Peyer's patch (tissue), 4 donors: ENCODE results near the gene SMIM24.
"Not testable (repeated sequence)": the region's sequence is repeated elsewhere in the genome, so short reads cannot be mapped to it uniquely, and the experiment has no call there.

Source experiments
- POLR2A ChIP-seq, 2 donors: fragments of 450-650 bp; IDR thresholded peaks; one replicate each; pipeline ENCODE4 v1.5.1; 2017; ENCODE audit warnings: antibody characterized with exemption in 2 of 2, mild to moderate bottlenecking in 2 of 2, moderate library complexity in 2 of 2
- TF ChIP-seq, protein P1 (sequence below), 6 experiments: fragments of 450-650 bp in 4 of 6; fragments of 200-600 bp in 2 of 6; sonication (generic) in 1 of 6; IDR thresholded peaks; one replicate each; pipeline ENCODE4 v1.5.1; 2017 to 2019; ENCODE audit warnings: antibody characterized with exemption in 6 of 6, mild to moderate bottlenecking in 3 of 6, moderate library complexity in 1 of 6

DNA sequence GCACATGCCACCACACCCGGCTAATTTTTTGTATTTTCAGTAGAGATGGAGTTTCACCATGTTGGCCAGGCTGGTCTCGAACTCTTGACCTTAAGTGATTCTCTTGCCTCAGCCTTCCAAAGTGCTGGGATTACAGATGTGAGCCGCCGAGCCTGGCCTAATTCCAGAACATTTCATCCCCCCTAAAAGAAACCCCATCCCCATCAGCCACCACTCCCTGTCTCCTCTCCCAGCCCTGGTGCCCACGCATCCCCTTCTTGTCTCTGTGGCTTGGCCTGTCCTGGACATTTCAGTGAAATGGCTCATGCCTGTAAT, 50.0 kb downstream of the SMIM24 start:
- TF ChIP-seq, protein P1, sequence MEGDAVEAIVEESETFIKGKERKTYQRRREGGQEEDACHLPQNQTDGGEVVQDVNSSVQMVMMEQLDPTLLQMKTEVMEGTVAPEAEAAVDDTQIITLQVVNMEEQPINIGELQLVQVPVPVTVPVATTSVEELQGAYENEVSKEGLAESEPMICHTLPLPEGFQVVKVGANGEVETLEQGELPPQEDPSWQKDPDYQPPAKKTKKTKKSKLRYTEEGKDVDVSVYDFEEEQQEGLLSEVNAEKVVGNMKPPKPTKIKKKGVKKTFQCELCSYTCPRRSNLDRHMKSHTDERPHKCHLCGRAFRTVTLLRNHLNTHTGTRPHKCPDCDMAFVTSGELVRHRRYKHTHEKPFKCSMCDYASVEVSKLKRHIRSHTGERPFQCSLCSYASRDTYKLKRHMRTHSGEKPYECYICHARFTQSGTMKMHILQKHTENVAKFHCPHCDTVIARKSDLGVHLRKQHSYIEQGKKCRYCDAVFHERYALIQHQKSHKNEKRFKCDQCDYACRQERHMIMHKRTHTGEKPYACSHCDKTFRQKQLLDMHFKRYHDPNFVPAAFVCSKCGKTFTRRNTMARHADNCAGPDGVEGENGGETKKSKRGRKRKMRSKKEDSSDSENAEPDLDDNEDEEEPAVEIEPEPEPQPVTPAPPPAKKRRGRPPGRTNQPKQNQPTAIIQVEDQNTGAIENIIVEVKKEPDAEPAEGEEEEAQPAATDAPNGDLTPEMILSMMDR (IDR thresholded peaks at IDR 0.05), result not testable (repeated sequence)
- TF ChIP-seq POLR2A (IDR thresholded peaks at IDR 0.05), result not testable (repeated sequence)
